Measurements from ENCODE around the gene PLCH1. TPM values are rescaled to one million over a fixed set of nuclear protein-coding genes. Genes with fewer than 3 reads are reported as not detected.
"Not testable (repeated sequence)": the region's sequence is repeated elsewhere in the genome, so short reads cannot be mapped to it uniquely, and the experiment has no call there.

PLCH1 gene
- total RNA-seq, 1 donor from 2014 or later, result 1.1 TPM

GRCh38 chr3:155407331-155407730 is 337.5 kb downstream of the PLCH1 start:
- Mint-ChIP-seq H3K27me3 (ENCODE audit: unreplicated experiment) (no peaks in the 10 kb centered on the region), H3K27ac (ENCODE audit: unreplicated experiment) (no peak overlapping the region), H3K4me1 (ENCODE audit: low read depth, unreplicated experiment) (no peaks in the 10 kb centered on the region), H3K9me3 (ENCODE audit: unreplicated experiment) (peaks cover 2% of the 10 kb centered on the region), H3K4me3 (ENCODE audit: unreplicated experiment) (no peak overlapping the region), H3K36me3 (ENCODE audit: unreplicated experiment) (no peaks in the 10 kb centered on the region)
- no peak for DNase-seq
- TF ChIP-seq, protein P1, sequence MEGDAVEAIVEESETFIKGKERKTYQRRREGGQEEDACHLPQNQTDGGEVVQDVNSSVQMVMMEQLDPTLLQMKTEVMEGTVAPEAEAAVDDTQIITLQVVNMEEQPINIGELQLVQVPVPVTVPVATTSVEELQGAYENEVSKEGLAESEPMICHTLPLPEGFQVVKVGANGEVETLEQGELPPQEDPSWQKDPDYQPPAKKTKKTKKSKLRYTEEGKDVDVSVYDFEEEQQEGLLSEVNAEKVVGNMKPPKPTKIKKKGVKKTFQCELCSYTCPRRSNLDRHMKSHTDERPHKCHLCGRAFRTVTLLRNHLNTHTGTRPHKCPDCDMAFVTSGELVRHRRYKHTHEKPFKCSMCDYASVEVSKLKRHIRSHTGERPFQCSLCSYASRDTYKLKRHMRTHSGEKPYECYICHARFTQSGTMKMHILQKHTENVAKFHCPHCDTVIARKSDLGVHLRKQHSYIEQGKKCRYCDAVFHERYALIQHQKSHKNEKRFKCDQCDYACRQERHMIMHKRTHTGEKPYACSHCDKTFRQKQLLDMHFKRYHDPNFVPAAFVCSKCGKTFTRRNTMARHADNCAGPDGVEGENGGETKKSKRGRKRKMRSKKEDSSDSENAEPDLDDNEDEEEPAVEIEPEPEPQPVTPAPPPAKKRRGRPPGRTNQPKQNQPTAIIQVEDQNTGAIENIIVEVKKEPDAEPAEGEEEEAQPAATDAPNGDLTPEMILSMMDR (IDR thresholded peaks at IDR 0.05; ENCODE audit: partially characterized antibody, unreplicated experiment), result no peak

- TF ChIP-seq, protein P1 (IDR thresholded peaks at IDR 0.05; ENCODE audit: partially characterized antibody, unreplicated experiment), result no peak
- Mint-ChIP-seq H3K9me3 (ENCODE audit: unreplicated experiment) (no peaks in the 10 kb centered on the region), H3K27me3 (ENCODE audit: unreplicated experiment) (no peaks in the 10 kb centered on the region), H3K36me3 (ENCODE audit: unreplicated experiment) (no peaks in the 10 kb centered on the region), H3K4me1 (ENCODE audit: low read depth, unreplicated experiment) (no peaks in the 10 kb centered on the region), H3K27ac (ENCODE audit: unreplicated experiment) (no peak overlapping the region), H3K4me3 (ENCODE audit: unreplicated experiment) (no peak overlapping the region)
- DNase-seq, result no peak
Measured at GRCh38 chr3:155404486-155404885, 340.4 kb downstream of the PLCH1 start.

DNA sequence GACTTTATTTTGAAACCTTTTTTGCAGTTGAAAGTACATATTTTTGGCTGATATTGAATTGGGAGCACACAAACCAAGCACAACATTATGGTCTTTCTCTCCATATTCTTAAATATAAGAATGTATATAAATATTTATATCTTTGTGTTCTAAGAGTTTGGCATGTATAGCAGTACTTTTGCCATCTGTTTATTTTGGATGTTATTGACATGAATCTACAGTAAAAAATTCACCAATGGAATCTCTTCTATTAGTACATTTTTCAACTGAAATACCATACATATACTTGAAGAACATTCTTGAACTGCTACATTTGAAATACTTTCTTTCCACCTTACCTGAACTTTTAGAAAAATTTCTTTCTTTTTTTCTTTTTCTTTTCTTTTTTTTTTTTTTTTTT is 342.2 kb downstream of the PLCH1 start:
- Mint-ChIP-seq H3K4me3 (ENCODE audit: unreplicated experiment) (no peak overlapping the region), H3K27ac (ENCODE audit: unreplicated experiment) (no peak overlapping the region), H3K36me3 (ENCODE audit: unreplicated experiment) (no peaks in the 10 kb centered on the region), H3K4me1 (ENCODE audit: low read depth, unreplicated experiment) (no peaks in the 10 kb centered on the region), H3K27me3 (ENCODE audit: unreplicated experiment) (no peaks in the 10 kb centered on the region), H3K9me3 (ENCODE audit: unreplicated experiment) (no peaks in the 10 kb centered on the region)
- no peak for DNase-seq
- TF ChIP-seq, protein P1 (IDR thresholded peaks at IDR 0.05; ENCODE audit: partially characterized antibody, unreplicated experiment), result no peak

DNA sequence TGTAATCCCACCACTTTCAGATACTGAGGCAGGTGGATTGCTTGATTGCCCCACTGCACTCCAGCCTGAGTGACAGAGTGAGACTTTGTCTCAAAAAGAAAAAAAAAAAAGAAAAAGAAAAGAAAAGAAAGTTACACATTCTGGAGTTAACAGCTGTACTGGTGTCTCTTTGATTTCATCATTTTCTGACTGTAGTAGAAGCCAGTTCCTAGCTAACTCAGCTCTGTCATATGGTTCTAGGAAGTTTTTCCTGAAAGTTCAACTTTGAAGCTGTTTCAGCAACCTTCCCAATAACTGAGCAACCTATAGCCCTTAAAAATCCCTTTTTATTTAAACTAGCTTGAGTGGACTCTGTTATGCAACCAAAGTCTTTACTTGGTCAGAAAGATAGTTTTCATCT is 346.8 kb downstream of the PLCH1 start:
- H3K4me3 Mint-ChIP-seq (ENCODE audit: unreplicated experiment), result no peak overlapping the region
- no peaks in the 10 kb centered on the region for H3K36me3 Mint-ChIP-seq (ENCODE audit: unreplicated experiment)
- H3K9me3 Mint-ChIP-seq (ENCODE audit: unreplicated experiment), result peaks cover 2% of the 10 kb centered on the region
- no peaks in the 10 kb centered on the region for H3K4me1 Mint-ChIP-seq (ENCODE audit: low read depth, unreplicated experiment)
- H3K27me3 Mint-ChIP-seq (ENCODE audit: unreplicated experiment), result no peaks in the 10 kb centered on the region
- DNase-seq, result no peak
- no peak overlapping the region for H3K27ac Mint-ChIP-seq (ENCODE audit: unreplicated experiment)
- TF ChIP-seq, protein P1 (IDR thresholded peaks at IDR 0.05; ENCODE audit: partially characterized antibody, unreplicated experiment), result no peak

DNA sequence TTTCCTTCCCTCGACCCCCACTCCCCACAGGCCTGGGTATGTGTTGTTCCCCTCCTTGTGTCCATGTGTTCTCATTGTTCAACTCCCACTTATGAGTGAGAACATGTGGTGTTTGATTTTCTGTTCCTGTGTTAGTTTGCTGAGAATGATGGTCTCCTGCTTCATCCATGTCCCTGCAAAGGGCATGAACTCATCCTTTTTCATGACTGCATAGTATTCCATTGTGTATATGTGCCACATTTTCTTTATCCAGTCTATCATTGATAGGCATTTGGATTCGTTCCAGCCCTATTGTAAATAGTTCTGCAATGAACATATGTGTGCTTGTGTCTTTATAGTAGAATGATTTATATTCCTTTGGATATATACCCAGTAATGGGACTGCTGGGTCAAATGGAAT is 350.0 kb downstream of the PLCH1 start:
- not testable (repeated sequence) for H3K27me3 Mint-ChIP-seq (ENCODE audit: unreplicated experiment); DNase-seq; H3K4me3 Mint-ChIP-seq (ENCODE audit: unreplicated experiment); H3K36me3 Mint-ChIP-seq (ENCODE audit: unreplicated experiment); H3K9me3 Mint-ChIP-seq (ENCODE audit: unreplicated experiment); H3K4me1 Mint-ChIP-seq (ENCODE audit: low read depth, unreplicated experiment); H3K27ac Mint-ChIP-seq (ENCODE audit: unreplicated experiment)

- H3K4me1 Mint-ChIP-seq (ENCODE audit: low read depth, unreplicated experiment), result peaks cover 1% of the 10 kb centered on the region
- peaks cover 2% of the 10 kb centered on the region for H3K9me3 Mint-ChIP-seq (ENCODE audit: unreplicated experiment)
- no peak for DNase-seq
- TF ChIP-seq, protein P1 (IDR thresholded peaks at IDR 0.05; ENCODE audit: partially characterized antibody, unreplicated experiment), result no peak
- no peak overlapping the region for H3K4me3 Mint-ChIP-seq (ENCODE audit: unreplicated experiment)
- no peak overlapping the region for H3K27ac Mint-ChIP-seq (ENCODE audit: unreplicated experiment)
- no peaks in the 10 kb centered on the region for H3K27me3 Mint-ChIP-seq (ENCODE audit: unreplicated experiment)
- no peaks in the 10 kb centered on the region for H3K36me3 Mint-ChIP-seq (ENCODE audit: unreplicated experiment)
Measured at GRCh38 chr3:155394240-155394639, 350.6 kb downstream of the PLCH1 start.
